Panc1 (cell line): ENCODE data around the gene CEACAM3. TPM values are rescaled to one million over a fixed set of nuclear protein-coding genes. Genes with fewer than 3 reads are reported as not detected.

ENCODE experiments used
- ATAC-seq: fragments of 200-7000 bp; cut with Tn5 transposase; 2 replicates; pipeline ENCODE4 v1.9.1; 2020; ENCODE audit warnings: mild to moderate bottlenecking, moderate library complexity
- BruUV-seq: library from RNA; stranded (reverse); fragments of 400-500 nt; replicated peaks from 2 replicates; lab custom pipeline; 2021; lab: Mats Ljungman, UMichigan
- CTCF ChIA-PET: fragments of 300-600 bp; sonication (Branson Sonifier 250); formaldehyde crosslinking; loops from one replicate; lab custom pipeline; 2022; ENCODE audit warnings: antibody characterized with exemption; lab: Charles Lee
- POLR2A ChIA-PET: fragments of 300-600 bp; sonication (Branson Sonifier 250); formaldehyde crosslinking; loops from one replicate; lab custom pipeline; 2022; ENCODE audit warnings: antibody characterized with exemption; lab: Charles Lee
- DNase-seq: peaks from one replicate; pipeline ENCODE4 v3.0.0-alpha.2; 2010; ENCODE audit warnings: low read depth, low spot score
- H3K27ac ChIP-seq: 2 replicates; pipeline ENCODE4 v1.5.1; 2011; ENCODE audit warnings: mild to moderate bottlenecking, low read length, inconsistent platforms
- H3K27me3 ChIP-seq: fragments of 200-500 bp; sonication (Bioruptor generic); 2 replicates; pipeline ENCODE4 v1.6.0; 2014; ENCODE audit warnings: low read length, inconsistent platforms; ENCODE audit not compliant: control insufficient read depth, insufficient read depth
- H3K36me3 ChIP-seq: fragments of 200-500 bp; sonication (Bioruptor generic); 2 replicates; pipeline ENCODE4 v1.5.1; 2014; ENCODE audit warnings: inconsistent platforms, mild to moderate bottlenecking, low read length, moderate library complexity; ENCODE audit not compliant: control insufficient read depth, insufficient read depth
- H3K4me1 ChIP-seq: 2 replicates; pipeline ENCODE4 v1.5.1; 2011; ENCODE audit warnings: inconsistent platforms, mild to moderate bottlenecking, low read length, moderate library complexity; ENCODE audit not compliant: control insufficient read depth, insufficient read depth
- H3K4me3 ChIP-seq, 2 experiments: 2 replicates each; pipeline ENCODE4 v1.5.1; 2011 to 2012; ENCODE audit warnings: low read depth in 2 of 2, low read length in 2 of 2, mild to moderate bottlenecking in 2 of 2, inconsistent platforms in 1 of 2, moderate library complexity in 1 of 2
- H3K9me3 ChIP-seq: fragments of 200-500 bp; sonication (Bioruptor generic); 2 replicates; pipeline ENCODE4 v1.5.1; 2014; ENCODE audit warnings: low read depth, mild to moderate bottlenecking, inconsistent platforms, low read length, moderate library complexity; ENCODE audit not compliant: control insufficient read depth, insufficient read depth
- CTCF ChIP-seq: fragments of 450-650 bp; IDR thresholded peaks from 2 replicates; pipeline ENCODE4 v1.5.1; 2017; ENCODE audit warnings: mild to moderate bottlenecking
- POLR2AphosphoS5 ChIP-seq: IDR thresholded peaks from 2 replicates; pipeline ENCODE4 v1.6.1; 2012; ENCODE audit warnings: mild to moderate bottlenecking, low read depth, low read length, moderate library complexity
- REST ChIP-seq, 2 experiments: IDR thresholded peaks; 2 replicates each; pipeline ENCODE4 v1.6.1; 2011 to 2012; ENCODE audit warnings: low read depth in 2 of 2, control low read depth in 1 of 2, low read length in 1 of 2, mild to moderate bottlenecking in 1 of 2, moderate library complexity in 1 of 2; ENCODE audit not compliant: insufficient read depth in 1 of 2
- SIN3A ChIP-seq: IDR thresholded peaks from 2 replicates; pipeline ENCODE4 v1.6.1; 2012; ENCODE audit warnings: low read depth, mild to moderate bottlenecking, low read length, moderate library complexity, borderline replicate concordance; ENCODE audit not compliant: insufficient read depth
- TCF7L2 ChIP-seq: IDR thresholded peaks from 2 replicates; pipeline ENCODE4 v1.6.1; 2011; ENCODE audit warnings: mild to moderate bottlenecking, low read depth, low read length, inconsistent platforms
- in situ Hi-C: cut with HindIII; loops from 2 replicates; pipeline ENCODE4 v1.10.0; 2016; ENCODE audit warnings: low sequenced_read_pairs, low pct_unique_long_range_greater_than_20kb
- intact Hi-C: fragments of 100-400 bp; cut with micrococcal nuclease; formaldehyde crosslinking; loops from one replicate; pipeline ENCODE4 v1.10.0; 2022; ENCODE audit not compliant: unreplicated experiment
- total RNA-seq: library from RNA; stranded (reverse); gene quantifications from one replicate; pipeline ENCODE4 v1.2.1, GENCODE V29; 2021; ENCODE audit not compliant: unreplicated experiment

The CEACAM3 gene
- total RNA-seq, 1 experiment from 2014 or later: not detected

- in situ Hi-C loops (no loop called here), intact Hi-C loops (loop anchor here (5.0 kb wide), 1 partner anchor 34 kb away; no protein-coding TSS in a partner anchor)
- ATAC-seq: 0 out of 2 replicates have a peak, but pooled peaks have one; percentile 54
- H3K27ac ChIP-seq: no peak overlapping the region
- no peak for TF ChIP-seq TCF7L2
- peak; percentile 70 for TF ChIP-seq CTCF
- TF ChIP-seq SIN3A: no peak
- no peak for TF ChIP-seq REST (IDR thresholded peaks at IDR 0.05; ENCODE audit: insufficient read depth in 1 of 2, low read depth in 2 of 2, low read length in 1 of 2)
- TF ChIP-seq POLR2AphosphoS5: no peak
- H3K9me3 ChIP-seq: no peaks in the 10 kb centered on the region
- H3K4me3 ChIP-seq: no peak overlapping the region
- H3K27me3 ChIP-seq: no peaks in the 10 kb centered on the region; the same call in 1 of the 2 replicates
- DNase-seq: no peak
- POLR2A ChIA-PET: no interaction called here
- no TSS peak for BruUV-seq
- H3K36me3 ChIP-seq: no peaks in the 10 kb centered on the region
- CTCF ChIA-PET: interaction anchor here (0.7 to 1.1 kb wide), 7 partner anchors 23 to 483 kb away, joined by 3 to 7 read pairs (median 4); no protein-coding TSS in a partner anchor
- no peaks in the 10 kb centered on the region for H3K4me1 ChIP-seq
Observed at GRCh38 chr19:41753159-41753558, 43.2 kb upstream of the CEACAM3 start.

- in situ Hi-C loops (no loop called here), intact Hi-C loops (loop anchor here (5.0 kb wide), 1 partner anchor 33 kb away; no protein-coding TSS in a partner anchor)
- TF ChIP-seq TCF7L2 (no peak), CTCF (peak; percentile 80)
- Histone ChIP-seq H3K4me3 (no peak overlapping the region), H3K4me1 (no peaks in the 10 kb centered on the region), H3K36me3 (no peaks in the 10 kb centered on the region), H3K27ac (no peak overlapping the region), H3K9me3 (no peaks in the 10 kb centered on the region), H3K27me3 (no peaks in the 10 kb centered on the region; the same call in 1 of the 2 replicates)
- ChIA-PET CTCF (interaction anchor here (1.1 kb wide), 1 partner anchor 67 kb away, joined by 4 read pairs; no protein-coding TSS in a partner anchor), POLR2A (no interaction called here)
- ATAC-seq (peak; percentile 92), DNase-seq (no peak)
- BruUV-seq: no TSS peak
Observed at GRCh38 chr19:41753936-41754529, 42.4 kb upstream of the CEACAM3 start.
